Activated CD8-positive, alpha-beta memory T cell treated with anti-CD3 and anti-CD28 coated beads for 4 hours (primary cell): Measurements from ENCODE around the gene UGT1A4.

Source experiments
- DNase-seq, 2 donors: peaks; one replicate each; pipeline ENCODE4 v3.0.0-alpha.2; 2020; ENCODE audit warnings: low read depth in 2 of 2

Gene UGT1A4

DNA sequence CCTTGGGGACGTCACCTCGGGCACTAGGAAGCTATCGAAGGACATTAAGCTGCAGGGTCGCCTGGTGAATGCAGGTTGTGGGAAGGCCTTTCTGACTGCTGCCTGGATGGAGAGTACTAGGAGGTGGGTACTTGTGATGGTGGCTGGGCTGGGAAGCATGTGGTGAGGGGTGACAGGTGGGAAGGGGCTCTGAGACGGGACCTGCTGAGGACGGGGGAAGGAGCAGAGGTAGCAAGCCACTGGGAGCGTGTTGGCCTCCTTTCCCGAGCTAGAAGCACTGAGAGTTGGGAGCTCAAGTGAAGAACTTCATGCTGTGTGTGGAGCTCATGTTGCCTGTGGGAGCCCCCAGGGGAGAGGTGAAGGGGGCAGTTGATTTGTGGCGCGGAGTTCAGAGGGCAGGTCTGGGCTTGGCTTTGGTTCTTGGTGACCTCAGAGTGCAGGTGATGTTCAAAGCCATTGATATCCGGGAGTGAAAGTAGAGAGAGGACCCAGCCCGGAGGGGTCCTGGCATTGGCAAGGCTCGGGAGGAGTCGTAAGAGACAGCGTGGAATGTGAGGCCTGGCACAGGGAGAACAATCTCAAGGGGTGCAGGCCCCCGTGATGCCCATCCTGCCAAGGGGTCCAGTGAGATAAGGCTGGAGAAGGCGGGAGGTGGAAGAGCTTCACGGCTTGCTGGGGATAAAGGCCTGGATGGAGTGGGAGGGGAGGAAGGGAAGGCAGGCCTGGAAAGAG is 72.8 kb downstream of the UGT1A4 start:
- DNase-seq = no peak

DNA sequence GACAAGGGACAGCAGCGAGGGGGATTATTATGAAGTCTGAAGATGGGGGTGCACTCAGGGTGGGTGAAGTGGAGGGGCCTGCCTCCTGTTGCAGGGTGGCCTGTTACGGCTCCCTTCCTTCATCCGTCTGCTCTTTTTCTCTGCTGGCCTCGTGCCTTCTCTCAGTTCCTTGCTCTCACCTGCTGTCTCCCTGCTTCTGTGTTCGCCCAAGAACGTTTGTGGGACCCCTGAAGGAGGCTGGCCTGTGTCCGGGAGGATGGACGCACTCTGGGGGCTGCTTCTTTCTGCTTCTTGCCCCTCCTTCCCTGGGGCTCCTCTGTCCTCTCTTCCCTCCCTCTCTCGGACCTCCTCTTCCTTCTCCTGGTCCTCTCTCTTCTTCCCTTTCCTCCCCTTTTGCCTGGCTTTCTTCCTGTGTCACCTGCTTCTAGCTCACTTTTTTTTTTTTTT is 73.4 kb downstream of the UGT1A4 start:
- no peak for DNase-seq

DNA sequence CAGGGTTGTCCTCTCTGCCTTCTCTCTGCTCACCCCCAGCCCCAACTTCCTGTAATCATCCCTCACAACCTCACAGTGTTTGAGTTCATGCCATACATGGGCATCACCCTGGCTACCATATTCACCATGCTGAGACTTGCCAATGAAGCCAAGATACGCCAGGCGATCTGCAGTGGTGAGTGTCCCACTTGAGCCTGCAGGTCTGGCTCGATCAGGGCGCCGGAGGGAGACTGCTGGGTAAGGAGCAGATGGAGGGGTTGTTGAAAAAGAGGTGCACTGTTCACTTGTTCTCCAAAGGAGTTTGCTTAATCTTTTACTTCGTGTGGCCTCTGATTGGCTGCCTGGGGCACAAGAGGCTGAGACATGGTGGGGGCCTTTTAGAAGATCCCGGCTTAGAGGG is 74.2 kb downstream of the UGT1A4 start:
- DNase-seq = no peak

DNA sequence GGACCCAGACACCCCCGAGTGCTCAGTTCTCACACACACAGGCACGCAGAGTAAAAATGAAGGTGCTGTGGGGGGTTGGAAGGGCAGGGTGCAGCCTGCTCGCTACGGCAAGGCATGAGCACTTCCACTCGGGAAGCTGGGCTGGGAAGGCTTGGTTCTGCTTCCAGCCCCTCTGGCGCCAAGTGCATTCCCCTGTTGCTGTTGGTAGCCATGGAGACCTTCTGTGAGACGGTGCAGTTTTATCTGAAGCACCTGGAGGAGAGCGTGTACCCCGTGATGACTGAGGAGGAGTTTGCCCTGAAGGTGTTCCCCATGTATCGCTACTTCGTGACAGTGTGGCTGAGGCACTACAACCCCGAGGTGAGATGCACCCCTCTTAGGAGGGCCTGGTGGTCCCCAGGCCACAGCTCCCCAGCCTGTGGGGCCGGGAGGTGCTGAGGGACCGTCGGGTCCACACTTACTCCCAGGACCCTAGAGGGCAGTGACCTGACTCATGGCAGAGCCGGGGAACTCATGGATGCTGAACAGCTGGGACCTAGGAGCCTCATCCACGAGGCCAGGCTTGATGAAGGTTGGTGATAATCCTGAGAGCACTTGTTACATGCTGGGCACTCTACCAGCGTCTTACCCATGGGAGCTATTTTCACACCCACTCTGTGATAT is 75.1 kb downstream of the UGT1A4 start:
- no peak for DNase-seq

DNA sequence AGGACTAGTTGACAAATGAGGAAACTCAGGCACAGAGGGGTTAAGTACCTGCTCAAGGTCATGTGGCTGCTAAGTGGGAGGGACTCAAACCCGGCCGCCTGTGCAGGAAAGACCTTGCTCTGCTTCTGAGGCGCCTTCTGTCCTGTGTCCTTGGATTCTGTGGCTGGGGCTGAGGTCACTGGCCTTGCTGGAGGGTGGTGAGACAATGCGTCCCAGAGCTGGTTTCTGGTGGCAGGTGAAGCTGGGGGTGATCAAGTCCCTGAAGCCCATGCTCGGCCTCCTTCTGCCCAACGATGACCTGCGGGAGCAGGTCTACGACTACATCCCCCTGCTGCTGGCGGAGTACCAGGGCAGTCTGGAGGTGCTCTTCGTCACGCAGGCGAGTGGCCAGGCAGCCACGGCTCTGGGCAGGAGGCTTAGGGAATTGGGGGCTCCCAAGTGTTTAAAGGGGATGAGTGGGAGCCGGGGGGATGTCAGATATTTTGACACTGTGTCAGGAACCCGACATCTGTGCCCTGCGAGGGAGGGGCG is 75.7 kb downstream of the UGT1A4 start:
- DNase-seq = no peak

DNA sequence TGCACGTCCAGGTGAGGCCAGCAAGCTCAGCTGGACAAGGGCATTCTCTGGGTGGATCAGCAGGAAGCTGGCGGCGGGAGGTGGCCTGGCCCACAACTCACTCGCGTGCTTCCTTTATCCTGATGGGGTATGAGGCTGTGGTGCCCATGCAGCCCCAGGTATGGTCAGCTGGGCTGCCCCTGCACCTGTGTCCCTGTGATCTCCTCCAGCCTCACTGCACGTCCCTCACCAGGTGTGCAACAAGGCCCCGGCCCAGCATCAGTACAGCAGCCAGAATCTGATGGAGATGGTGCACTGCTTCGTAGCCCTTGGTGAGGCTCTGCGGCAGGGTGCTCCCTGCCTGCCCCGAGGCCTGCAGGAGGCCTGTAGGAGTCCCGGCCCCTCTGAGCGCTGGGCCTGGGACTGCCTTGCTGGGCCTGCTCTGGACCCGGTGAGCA is 77.2 kb downstream of the UGT1A4 start:
- DNase-seq = no peak

DNA sequence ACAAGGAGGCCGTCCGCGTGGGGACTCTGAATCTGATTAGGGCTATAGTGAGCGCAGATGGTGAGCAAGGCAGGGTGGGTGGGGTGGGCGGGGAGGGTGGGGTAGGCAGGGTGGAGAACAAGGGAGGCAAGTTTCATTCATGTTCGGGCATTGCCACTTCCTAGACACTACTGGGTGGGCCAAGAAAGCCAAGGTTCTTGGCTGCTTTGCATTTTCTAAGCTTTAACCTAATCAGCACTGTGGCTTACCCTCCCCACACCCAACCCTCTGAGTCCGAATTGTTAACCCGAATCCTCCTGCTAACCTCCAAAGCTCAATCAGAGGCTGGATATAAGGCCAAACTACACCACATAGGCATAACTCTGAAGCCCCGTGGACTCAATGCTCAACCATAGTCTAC is 77.7 kb downstream of the UGT1A4 start:
- DNase-seq = no peak

DNA sequence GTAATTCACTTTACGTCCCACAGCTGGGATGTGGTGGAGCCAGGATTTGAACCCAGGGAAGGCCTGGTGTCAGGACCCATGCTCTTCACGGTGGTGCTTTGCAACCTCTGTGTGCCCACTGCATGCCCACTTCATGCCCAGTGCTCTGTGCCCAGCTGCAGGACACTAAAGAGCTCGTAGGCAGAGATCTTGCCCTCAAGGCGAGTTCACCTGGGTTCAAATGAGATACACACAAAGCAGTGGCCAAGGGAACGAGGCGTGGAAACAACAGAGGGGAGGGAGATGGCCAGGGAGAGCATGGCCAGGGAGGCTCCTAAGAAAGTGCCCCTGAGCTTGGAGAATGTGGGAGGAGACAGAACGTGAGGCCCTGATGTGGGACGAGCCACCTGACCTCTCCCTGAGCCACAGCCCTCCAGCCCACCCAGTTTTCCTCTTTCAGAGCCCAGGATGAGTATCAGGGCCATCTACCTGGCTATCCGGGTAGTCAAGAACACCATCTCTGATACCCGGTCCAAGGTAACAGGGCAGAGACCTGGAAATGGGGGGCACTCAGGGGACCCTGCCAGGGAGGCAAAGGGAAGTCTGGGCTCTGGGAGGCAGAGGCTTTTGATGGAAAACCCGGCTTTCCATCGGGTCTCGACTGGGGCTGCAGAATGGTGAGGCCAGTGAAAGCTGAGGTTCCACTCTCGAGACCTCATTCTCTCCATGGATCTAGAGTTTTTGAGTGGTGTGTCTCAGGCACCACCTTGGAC is 80.0 kb downstream of the UGT1A4 start:
- DNase-seq = no peak

DNA sequence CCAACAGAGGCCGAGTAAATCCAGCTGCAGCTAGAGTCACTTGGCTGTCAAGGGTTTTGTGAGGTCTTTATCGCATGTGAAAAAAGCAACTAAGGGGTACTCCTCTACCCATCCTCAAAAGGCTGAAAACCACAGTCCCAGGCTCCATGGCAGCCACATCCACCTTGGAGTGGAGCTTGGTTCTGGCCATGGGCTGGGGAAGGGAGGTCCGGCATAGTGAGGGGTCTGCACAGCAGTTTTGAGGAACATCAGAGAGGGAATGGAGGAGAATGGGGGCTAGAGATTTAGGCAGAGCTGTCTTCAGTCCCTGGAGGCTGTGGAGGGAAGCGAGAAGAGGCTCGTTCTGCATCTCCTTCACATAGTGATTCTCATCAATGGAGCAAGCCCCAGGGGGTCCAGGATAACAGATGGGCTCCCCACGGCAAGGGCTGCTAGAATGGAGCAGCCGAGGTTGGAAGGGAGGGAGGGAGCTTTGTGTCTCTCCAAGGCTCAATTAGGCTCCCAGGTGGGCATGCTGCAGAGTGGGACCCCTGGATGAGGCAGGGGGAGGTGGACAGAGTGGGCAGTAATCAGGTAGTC is 80.6 kb downstream of the UGT1A4 start:
- no peak for DNase-seq

DNA sequence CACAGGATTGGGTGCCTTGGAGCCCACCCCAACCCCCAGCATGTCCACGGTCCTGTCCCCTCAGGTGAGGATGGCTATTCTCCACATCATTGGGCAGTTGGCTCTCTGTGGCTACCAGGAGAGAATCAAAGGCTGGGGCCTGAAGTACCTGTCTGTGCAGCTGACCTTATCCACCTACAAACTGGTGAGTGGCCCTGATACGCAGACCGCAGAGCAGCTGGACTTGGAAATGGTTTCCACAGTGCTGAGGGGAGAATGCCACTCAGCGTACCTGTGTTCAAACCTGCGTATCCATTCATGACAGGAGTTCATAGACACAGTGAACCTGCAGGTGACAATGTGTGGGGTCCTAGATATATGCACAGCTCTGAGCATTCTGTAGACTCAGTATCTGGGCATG is 81.2 kb downstream of the UGT1A4 start:
- no peak for DNase-seq

DNA sequence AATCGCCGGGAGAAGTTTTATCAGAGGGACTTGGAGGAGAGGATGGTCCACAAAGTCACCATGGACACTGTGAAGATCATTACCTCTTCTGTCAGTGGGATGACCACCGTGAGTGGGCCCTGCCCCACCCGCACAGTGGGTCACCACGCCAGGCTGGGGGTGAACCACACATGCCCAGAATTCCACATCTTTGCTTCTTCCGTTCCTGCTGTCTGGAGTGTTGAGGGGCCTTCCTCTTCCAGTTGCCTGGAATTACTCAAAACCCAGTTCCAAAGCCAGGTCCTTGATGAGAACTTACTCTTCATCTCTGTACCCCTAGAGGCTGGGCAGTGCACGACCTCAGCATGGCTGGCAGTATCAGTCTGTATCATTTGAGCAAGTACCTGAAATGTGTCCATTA is 81.7 kb downstream of the UGT1A4 start:
- DNase-seq = no peak

DNA sequence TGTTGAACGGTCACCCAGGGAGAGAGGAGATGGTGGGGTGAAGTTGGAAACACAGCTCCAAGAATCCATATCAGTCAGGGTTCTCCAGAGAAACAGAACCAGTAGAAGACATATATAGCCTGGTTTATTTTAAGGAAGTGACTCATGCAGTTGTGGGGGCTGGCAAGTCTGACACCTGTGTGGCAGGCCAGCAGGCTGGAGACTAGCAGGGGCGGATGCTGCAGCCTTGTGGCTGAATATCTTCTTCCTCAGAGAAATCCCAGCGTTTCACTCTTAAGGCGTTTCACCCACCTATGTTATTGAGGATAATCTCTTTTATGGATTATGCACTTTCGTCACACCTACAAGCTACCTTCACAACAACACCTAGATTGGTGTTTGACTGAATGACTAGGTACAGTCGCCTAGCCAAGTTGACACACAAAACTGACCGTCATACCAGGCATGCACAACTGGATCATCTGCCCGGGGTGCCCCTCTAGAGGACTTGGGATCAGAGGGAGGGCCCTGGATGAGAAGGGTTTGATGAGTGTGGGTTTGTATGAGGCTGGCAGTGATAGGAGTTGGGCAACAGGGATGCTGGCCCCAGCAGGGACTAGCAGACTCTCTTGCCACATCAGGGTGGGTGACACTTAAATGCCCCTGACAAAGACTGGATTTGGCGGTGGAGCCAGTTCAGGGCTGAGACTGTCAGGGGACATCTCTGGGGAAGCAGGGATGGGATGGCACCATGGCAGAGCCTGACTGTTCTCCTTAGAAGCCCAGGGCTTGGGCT is 83.0 kb downstream of the UGT1A4 start:
- no peak for DNase-seq

DNA sequence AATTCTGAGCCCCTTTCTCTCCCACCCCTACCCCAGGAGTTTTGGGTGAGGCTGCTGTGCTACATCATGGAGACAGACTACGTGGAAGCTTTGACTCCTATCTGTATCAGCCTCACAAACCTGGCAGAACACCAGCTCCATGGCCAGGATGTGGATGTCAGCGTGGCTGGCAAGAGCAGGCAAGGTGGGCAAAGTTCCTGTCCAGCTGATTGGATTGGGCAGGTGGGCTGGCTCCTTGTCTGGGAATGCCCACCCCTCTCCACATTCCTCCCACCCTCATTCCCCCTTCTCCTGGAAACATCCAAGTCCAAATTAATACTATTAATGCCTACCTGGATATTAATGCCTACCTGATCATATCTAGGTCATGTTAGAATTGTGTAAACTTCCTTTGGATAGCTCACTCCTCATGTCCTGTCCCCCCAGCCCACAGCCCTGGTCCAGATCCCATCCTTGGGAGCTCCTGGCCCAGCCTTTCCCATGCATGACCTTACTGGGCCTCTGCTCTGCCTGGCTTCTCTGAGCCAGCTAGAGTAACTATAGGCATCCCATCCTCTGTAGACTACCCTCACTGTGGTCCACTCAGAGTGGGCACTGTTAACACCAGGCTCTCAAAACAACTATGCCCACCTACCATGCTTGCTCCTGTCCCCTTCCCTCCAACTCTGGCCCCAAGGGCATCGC is 83.7 kb downstream of the UGT1A4 start:
- no peak for DNase-seq

DNA sequence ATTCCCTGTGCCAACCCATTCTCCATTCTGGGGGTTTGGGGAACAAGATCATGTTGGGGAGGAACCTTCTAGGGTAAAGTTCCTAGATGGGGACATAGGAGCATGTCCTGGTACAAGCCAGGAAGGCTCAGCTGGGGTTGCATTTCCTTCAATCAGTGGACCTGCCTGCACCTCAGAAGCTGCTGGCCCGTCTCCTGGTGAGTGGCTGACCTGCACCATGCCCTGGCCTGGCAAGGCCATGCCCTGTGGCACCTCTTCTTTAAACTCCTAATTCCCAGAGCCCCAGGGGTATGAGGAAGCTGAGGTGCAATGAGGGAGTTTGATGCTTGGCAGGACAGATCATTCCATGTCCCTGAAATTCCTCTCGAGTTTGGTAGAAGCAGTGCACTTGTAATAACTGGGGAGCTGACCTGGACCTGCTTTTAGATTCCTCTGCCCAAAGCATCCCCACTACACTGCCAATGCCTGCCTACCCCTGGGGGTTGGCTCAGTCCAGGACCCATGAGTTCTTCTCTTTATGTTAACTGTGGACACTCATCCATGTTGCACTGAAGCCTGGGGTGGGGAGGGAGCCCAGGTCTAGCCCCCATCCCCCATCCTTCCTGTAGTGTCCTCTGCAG is 84.9 kb downstream of the UGT1A4 start:
- DNase-seq = no peak

DNA sequence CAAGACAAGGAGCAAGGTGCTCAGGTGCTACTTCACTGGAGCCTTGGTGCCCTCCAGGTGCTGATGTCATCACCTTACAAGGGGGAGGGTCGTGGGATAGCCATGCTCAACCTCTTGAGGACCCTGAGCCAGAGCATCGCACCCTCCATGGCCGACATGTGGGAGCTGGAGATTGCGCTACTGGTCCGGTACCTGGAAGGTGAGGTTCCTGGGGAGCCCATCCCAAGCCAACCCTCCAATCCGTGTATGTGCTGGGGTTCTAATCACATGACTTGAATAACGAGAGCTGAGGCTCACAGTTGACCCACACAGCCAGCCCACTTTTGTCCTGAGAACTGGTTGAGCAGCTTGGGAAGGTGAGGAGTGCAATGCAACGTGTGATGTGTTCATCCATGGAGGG is 85.5 kb downstream of the UGT1A4 start:
- DNase-seq = no peak

DNA sequence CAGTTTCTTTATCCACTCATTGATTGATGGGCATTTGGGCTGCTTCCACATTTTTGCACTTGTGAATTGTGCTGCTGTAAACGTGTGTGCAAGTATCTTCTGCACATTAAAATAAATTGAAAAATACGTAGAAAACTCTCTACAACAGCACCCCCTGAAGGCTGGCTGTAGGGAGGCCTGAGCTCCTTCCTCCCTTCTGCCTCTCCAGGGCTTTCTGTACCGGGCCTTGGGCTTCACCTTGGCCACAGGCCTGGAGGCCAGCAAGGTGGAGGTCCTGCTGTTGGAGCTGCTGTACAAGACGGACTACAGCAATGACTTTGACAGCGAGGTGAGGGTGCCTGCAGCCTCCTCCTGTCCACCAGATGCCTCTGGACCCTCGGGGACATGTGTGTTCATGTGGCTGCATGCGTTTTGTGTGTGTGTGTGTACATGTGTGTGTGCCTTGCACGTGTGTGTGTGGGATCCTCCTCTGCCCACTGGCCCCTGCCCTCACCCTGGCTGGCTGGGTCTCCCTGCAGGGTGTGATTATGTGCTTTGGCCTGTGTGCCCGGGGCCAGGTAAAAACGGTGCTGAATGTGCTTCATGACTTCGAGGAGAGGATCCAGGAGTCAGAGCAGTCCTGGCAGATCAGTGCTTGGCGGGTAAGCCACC is 88.8 kb downstream of the UGT1A4 start:
- no peak for DNase-seq

DNA sequence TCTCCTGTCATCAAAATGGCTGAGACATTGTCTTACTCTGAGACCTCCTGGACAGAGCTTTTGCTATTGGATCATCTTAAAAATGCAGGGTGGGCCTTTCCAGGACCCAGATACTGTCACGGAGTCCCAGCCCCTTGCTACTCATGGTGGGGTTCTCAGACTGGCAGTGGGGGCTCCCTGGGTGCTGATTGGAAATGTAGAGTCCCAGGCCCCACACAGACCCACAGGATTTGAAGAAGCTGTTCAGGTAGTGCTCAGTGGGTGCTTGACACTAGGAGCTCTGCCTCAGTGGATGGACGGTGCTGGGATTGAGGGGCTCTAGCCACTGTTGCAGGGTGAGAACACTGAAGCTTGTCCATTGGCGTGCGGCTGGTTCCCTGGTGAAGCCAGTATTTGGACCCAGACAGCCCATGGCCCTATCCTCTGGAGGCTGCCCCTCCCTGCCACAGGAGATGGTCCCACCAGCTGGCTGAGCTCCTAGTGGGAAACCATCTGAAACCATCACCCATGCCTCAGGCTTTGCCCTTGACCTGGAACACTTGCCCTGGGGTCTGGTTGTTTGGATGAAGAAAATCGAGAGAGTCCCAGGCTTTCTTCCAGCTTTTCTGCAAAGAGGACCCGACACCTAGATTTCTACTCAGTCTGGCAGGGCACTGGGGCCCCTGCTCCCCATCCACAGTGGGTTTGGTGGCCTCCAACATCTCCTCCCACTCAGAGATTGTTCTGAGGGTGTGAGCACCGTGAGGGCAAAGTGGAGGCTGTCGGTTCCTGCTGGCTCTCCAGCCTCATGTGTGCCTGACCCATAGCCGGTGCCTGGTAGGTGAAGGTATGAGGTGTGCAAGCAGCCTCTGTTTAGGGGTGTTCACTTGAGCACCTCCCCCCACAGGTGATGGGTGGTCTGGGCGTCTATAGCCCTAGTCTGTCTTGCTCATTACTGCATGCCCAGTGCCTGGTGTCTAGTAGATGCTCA is 89.7 kb downstream of the UGT1A4 start:
- no peak for DNase-seq

DNA sequence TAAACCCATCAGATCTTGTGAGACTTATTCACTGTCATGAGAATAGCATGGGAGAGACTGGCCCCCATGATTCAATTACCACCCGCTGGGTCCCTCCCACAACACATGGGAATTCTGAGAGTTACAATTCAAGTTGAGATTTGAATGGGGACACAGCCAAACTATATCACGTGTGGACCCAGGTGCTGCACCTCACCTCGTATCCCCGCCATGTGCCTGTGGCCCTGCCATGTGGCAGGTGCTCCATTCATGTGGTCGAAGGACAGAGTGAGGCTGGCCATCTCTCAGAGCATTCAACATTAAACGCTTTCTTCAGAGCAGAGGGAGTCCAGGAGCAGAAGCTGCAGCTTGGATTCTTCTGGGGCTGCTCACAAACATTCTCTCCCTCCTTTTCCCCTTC is 91.8 kb downstream of the UGT1A4 start:
- no peak for DNase-seq

DNA sequence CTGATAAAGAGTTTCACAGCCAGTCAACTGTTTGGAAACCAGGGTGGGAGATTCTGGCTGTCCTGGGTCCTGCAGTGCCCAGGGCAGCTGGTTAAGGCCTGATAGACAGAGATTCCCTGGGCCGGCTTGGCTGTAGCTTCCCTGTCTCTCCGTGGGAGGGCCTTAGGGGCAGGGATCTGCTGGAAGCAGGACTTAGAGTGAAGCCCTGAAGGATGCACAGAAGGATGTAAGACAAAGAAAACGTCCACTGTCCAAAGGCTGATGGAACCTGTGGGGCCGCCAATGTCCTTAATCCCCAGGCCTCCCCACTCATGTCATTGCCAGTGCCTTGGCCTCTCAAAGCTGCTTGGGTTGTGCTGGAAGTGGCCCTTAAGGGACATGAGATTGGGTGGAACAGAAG is 92.6 kb downstream of the UGT1A4 start:
- no peak for DNase-seq
